Aorta (tissue), 5 donors: ENCODE data around the gene NACC2. TPM values are rescaled to one million over a fixed set of nuclear protein-coding genes. Genes with fewer than 3 reads are reported as not detected.
"Not testable (repeated sequence)": the region's sequence is repeated elsewhere in the genome, so short reads cannot be mapped to it uniquely, and the experiment has no call there.

Experiments used
- ATAC-seq: fragments of 200-7000 bp; cut with Tn5 transposase; one replicate; pipeline ENCODE4 v1.9.1; 2022; ENCODE audit warnings: moderate library complexity; ENCODE audit not compliant: low FRiP score
- DNase-seq, 2 donors: peaks; one replicate each; pipeline ENCODE4 v3.0.0-alpha.2; 2020
- H3K27ac ChIP-seq, 2 donors: one replicate each; pipeline ENCODE4 v1.5.1; 2013; ENCODE audit warnings: low read length in 2 of 2, mild to moderate bottlenecking in 2 of 2, moderate library complexity in 2 of 2, control low read depth in 1 of 2, inconsistent platforms in 1 of 2, low read depth in 1 of 2
- H3K27me3 ChIP-seq, 2 donors: one replicate each; pipeline ENCODE4 v1.6.1; 2013; ENCODE audit warnings: control low read depth in 1 of 2, low read length in 1 of 2, mild to moderate bottlenecking in 1 of 2, moderate library complexity in 1 of 2; ENCODE audit not compliant: insufficient read depth in 2 of 2, control insufficient read depth in 1 of 2
- H3K36me3 ChIP-seq, 2 donors: one replicate each; pipeline ENCODE4 v1.6.1; 2013; ENCODE audit warnings: control low read depth in 1 of 2, low read length in 1 of 2, mild to moderate bottlenecking in 1 of 2; ENCODE audit not compliant: insufficient read depth in 2 of 2, control insufficient read depth in 1 of 2
- H3K4me1 ChIP-seq, 2 donors: one replicate each; pipeline ENCODE4 v1.6.1; 2013; ENCODE audit warnings: low read length in 2 of 2, control low read depth in 1 of 2, mild to moderate bottlenecking in 1 of 2, moderate library complexity in 1 of 2; ENCODE audit not compliant: insufficient read depth in 2 of 2, control insufficient read depth in 1 of 2
- H3K4me3 ChIP-seq, 2 donors: one replicate each; pipeline ENCODE4 v1.5.1; 2013; ENCODE audit warnings: low read length in 2 of 2, control low read depth in 1 of 2, mild to moderate bottlenecking in 1 of 2
- H3K9me3 ChIP-seq: one replicate; pipeline ENCODE4 v1.6.1; 2013; ENCODE audit warnings: mild to moderate bottlenecking, low read length; ENCODE audit not compliant: control insufficient read depth
- WGBS, 2 donors: extraction: QIAGEN DNeasy Blood & Tissue Kit; methylation state at CpG; one replicate each; pipeline ENCODE4 v1.1.7; 2013; 5-methylcytosine and 5-hydroxymethylcytosine counted together
- intact Hi-C, 2 donors: fragments of 100-400 bp; cut with DNase I; formaldehyde crosslinking; loops; one replicate each; pipeline versions ENCODE4 v1.14.2 to v1.15.0; 2022
- polyA plus RNA-seq, 2 donors: library from polyadenylated mRNA; stranded (reverse); fragments of 200-250 nt; gene quantifications; one replicate each; pipeline ENCODE4 v1.2.3, GENCODE V29; 2013
- total RNA-seq, 2 donors: library from RNA; stranded (reverse); fragmentation: NEBNext Ultra II Directional; extraction: Animal tissue kit (Norgen Biotek cat#: 25700); gene quantifications; one replicate each; pipeline ENCODE4 v1.2.1, GENCODE V29; 2021
- donor health status: healthy with polysubstance abuse.
- donor health status: Bipolar disorder and iron deficiency.
- donor health status: DM: no; HTN: no; CAD: no.
- donor health status: DM: no; HTN: no; CAD: no.
- donor health status: DM: yes; HTN: yes; CAD: no.

NACC2 gene
- total and polyA plus RNA-seq, 4 donors = 10.5 to 61.0 (median 31.5) TPM

DNA sequence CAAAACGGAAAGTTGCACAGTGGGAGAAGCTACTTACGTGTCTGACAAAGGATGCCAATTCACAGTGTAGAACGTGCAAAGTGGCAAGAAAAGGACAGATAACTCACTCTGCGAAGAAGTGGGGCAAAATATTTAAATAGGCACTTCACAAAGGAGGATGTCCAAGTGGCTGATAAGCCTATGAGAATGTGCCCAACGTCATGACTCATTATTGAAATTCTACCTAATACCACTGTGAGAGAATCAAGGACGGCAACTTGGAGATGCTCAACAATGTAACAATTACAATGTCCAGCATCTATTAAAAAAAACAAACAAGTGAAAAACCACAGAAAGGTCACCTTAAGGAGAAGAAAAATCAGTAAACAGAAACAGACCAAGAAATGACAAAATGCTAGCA, 59.0 kb downstream of the NACC2 start:
- intact Hi-C loops = no loop called here
- Histone ChIP-seq H3K36me3 (peaks cover 0 to 3% of the 10 kb centered on the region in 2 donors), H3K4me3 (no peak overlapping the region), H3K27ac (no peak overlapping the region), H3K27me3 (no peaks in the 10 kb centered on the region), H3K9me3 (no peaks in the 10 kb centered on the region), H3K4me1 (no peaks in the 10 kb centered on the region)
- 81 to 84% methylated on average over 6 of the region's 6 CpGs for WGBS, 2 donors
- ATAC-seq (no peak), DNase-seq (no peak)

- Histone ChIP-seq H3K27me3 (no peaks in the 10 kb centered on the region), H3K4me3 (no peak overlapping the region), H3K27ac (no peak overlapping the region), H3K4me1 (no peaks in the 10 kb centered on the region), H3K9me3 (no peaks in the 10 kb centered on the region), H3K36me3 (no peaks in the 10 kb centered on the region)
- ATAC-seq = no peak
- WGBS, 2 donors = 49 to 50% methylated on average over 13 of the region's 13 CpGs
- intact Hi-C loops = no loop called here
- DNase-seq = no peak
Measured at GRCh38 chr9:136031741-136032730, 63.1 kb downstream of the NACC2 start.

DNA sequence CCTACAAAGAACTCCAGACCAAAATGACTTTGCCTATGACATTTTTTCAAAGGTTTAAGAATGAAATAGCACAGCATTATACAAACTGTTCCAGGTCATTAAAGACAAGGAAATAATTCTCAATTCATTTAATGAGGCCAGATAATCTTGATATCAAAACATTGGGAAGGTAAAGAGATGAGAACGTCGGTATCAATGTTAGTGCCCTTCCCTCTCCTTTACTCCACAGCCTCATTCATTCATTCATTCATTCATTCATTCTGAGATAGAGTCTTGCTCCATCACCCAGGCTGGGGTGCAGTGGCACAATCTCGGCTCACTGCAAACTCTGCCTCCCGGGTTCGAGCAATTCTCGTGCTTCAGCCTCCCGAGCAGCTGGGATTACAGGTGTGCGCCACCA, 64.0 kb downstream of the NACC2 start:
- Histone ChIP-seq H3K36me3 (no peaks in the 10 kb centered on the region), H3K27me3 (no peaks in the 10 kb centered on the region), H3K9me3 (no peaks in the 10 kb centered on the region), H3K4me3 (no peak overlapping the region), H3K4me1 (no peaks in the 10 kb centered on the region), H3K27ac (no peak overlapping the region)
- ATAC-seq = no peak
- no peak for DNase-seq
- intact Hi-C loops = no loop called here
- WGBS, 2 donors = 97 to 98% methylated on average over 8 of the region's 8 CpGs

- Histone ChIP-seq H3K9me3 (no peaks in the 10 kb centered on the region), H3K36me3 (no peaks in the 10 kb centered on the region), H3K4me1 (no peaks in the 10 kb centered on the region), H3K27me3 (no peaks in the 10 kb centered on the region), H3K4me3 (no peak overlapping the region), H3K27ac (no peak overlapping the region)
- ATAC-seq (no peak), DNase-seq (no peak)
- intact Hi-C loops = no loop called here
- WGBS, 2 donors = 89 to 93% methylated on average over 12 of the region's 12 CpGs
Measured at GRCh38 chr9:136029556-136029955, 65.5 kb downstream of the NACC2 start.

- H3K4me1 ChIP-seq = no peaks in the 10 kb centered on the region
- DNase-seq (no peak), ATAC-seq (no peak)
- no peaks in the 10 kb centered on the region for H3K36me3 ChIP-seq
- intact Hi-C loops = no loop called here
- no peaks in the 10 kb centered on the region for H3K27me3 ChIP-seq
- no peak overlapping the region for H3K4me3 ChIP-seq
- H3K27ac ChIP-seq = no peak overlapping the region
- no peaks in the 10 kb centered on the region for H3K9me3 ChIP-seq
- 80 to 86% methylated on average over 10 of the region's 10 CpGs for WGBS, 2 donors
Measured at GRCh38 chr9:136028760-136029470, 66.2 kb downstream of the NACC2 start.

- H3K4me3 ChIP-seq, H3K27ac ChIP-seq, H3K9me3 ChIP-seq, H3K27me3 ChIP-seq, ATAC-seq, H3K36me3 ChIP-seq, DNase-seq, intact Hi-C loops, H3K4me1 ChIP-seq: not testable (repeated sequence)
- 75 to 79% methylated on average over 8 of the region's 8 CpGs for WGBS, 2 donors
Measured at GRCh38 chr9:136026943-136027289, 68.2 kb downstream of the NACC2 start.

GRCh38 chr9:136026266-136026942, 68.7 kb downstream of the NACC2 start:
- DNase-seq (no peak), ATAC-seq (no peak)
- H3K27ac ChIP-seq = no peak overlapping the region
- H3K4me1 ChIP-seq = no peaks in the 10 kb centered on the region
- 89 to 91% methylated on average over 8 of the region's 8 CpGs for WGBS, 2 donors
- intact Hi-C loops = no loop called here
- no peaks in the 10 kb centered on the region for H3K27me3 ChIP-seq
- no peaks in the 10 kb centered on the region for H3K9me3 ChIP-seq
- no peaks in the 10 kb centered on the region for H3K36me3 ChIP-seq
- H3K4me3 ChIP-seq = no peak overlapping the region

DNA sequence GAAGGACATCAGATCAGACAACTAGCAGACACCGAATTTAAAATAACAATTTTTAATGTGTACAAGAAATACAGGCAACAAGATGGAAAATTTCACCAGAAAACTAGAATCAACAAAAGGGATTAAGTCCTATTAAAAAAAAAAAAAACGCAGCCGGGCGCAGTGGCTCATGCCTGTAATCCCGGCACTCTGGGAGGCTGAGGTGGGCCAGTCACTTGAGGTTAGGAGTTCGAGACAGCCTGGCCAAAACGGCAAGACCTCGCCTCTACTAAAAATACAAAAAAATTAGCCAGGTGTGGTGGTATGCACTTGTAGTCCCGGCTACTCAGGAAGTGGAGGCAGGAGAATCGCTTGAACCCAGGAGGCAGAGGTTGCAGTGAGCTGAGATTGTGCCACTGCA, 69.6 kb downstream of the NACC2 start:
- Histone ChIP-seq H3K36me3 (no peaks in the 10 kb centered on the region), H3K27me3 (no peaks in the 10 kb centered on the region), H3K27ac (no peak overlapping the region), H3K4me1 (no peaks in the 10 kb centered on the region), H3K9me3 (no peaks in the 10 kb centered on the region), H3K4me3 (no peak overlapping the region)
- no peak for ATAC-seq
- WGBS, 2 donors = 87 to 94% methylated on average over 10 of the region's 10 CpGs
- no peak for DNase-seq
- intact Hi-C loops = no loop called here
